K562 (cell line): ENCODE measurements around the gene TMEM50B. TPM values are rescaled to one million over a fixed set of nuclear protein-coding genes. Genes with fewer than 3 reads are reported as not detected.

Source experiments
- ATAC-seq: fragments of 200-7000 bp; cut with Tn5 transposase; 3 replicates; pipeline ENCODE4 v1.9.1; 2020; ENCODE audit warnings: moderate library complexity
- BruUV-seq: library from RNA; stranded (reverse); fragments of 400-500 nt; replicated peaks from 2 replicates; lab custom pipeline; 2021; lab: Mats Ljungman, UMichigan
- CTCF ChIA-PET: fragments of 300-600 bp; formaldehyde crosslinking; extraction: SDS; loops from one replicate; lab custom pipeline; 2021; ENCODE audit warnings: low intra/inter-chr PET ratio; lab: Yijun Ruan, JAX
- POLR2A ChIA-PET: fragments of 300-600, 350-650 bp; sonication (Branson Sonifier 250); formaldehyde crosslinking; extraction: SDS; loops from one replicate; lab custom pipeline; 2021; ENCODE audit warnings: antibody characterized with exemption, inconsistent platforms; lab: Yijun Ruan, JAX
- DNase-seq, 4 experiments: peaks; one replicate each; pipeline versions ENCODE4 v3.0.0 to v3.0.0-alpha.2; 2011 to 2018; ENCODE audit warnings: low spot score in 3 of 4, mixed read lengths in 3 of 4; ENCODE audit errors: extremely low read depth in 1 of 4
- FAIRE-seq: peaks from 2 replicates; lab custom pipeline; 2011; peaks lifted over from hg19 to GRCh38; lab: Jason Lieb, UNC
- H2AFZ ChIP-seq: 2 replicates; pipeline ENCODE4 v1.6.0; 2011; ENCODE audit warnings: low read depth, low read length, control low read depth, inconsistent platforms
- H3K27ac ChIP-seq: fragments of 200-600 bp; 3 replicates; pipeline ENCODE4 v1.8.0; 2011; ENCODE audit warnings: low read depth, mild to moderate bottlenecking, control low read depth, inconsistent platforms, low read length, moderate library complexity, mixed read lengths; ENCODE audit errors: extremely low read depth
- H3K27me3 ChIP-seq, 2 experiments: fragments of 300-600 bp in 1 of 2; 2 replicates in 1 of 2; 3 replicates in 1 of 2; pipeline versions ENCODE4 v1.6.0 to v1.8.0; 2011; ENCODE audit warnings: inconsistent platforms in 2 of 2, low read length in 2 of 2, mild to moderate bottlenecking in 1 of 2, mixed read lengths in 1 of 2, moderate library complexity in 1 of 2; ENCODE audit not compliant: control insufficient read depth in 2 of 2, insufficient read depth in 2 of 2
- H3K36me3 ChIP-seq: fragments of 300-600 bp; 3 replicates; pipeline ENCODE4 v1.8.0; 2011; ENCODE audit warnings: mild to moderate bottlenecking, low read length, inconsistent platforms; ENCODE audit not compliant: control insufficient read depth, insufficient read depth
- H3K4me1 ChIP-seq, 2 experiments: fragments of 200-600 bp in 1 of 2; replicated peaks in 1 of 2; 2 replicates in 1 of 2; 3 replicates in 1 of 2; pipeline versions ENCODE4 v1.5.1 to v1.8.0; 2011; ENCODE audit warnings: inconsistent platforms in 2 of 2, low read length in 2 of 2, mild to moderate bottlenecking in 1 of 2, mixed read lengths in 1 of 2, moderate library complexity in 1 of 2; ENCODE audit not compliant: control insufficient read depth in 2 of 2, insufficient read depth in 2 of 2
- H3K4me2 ChIP-seq: 2 replicates; pipeline ENCODE4 v1.6.1; 2011; ENCODE audit warnings: low read length, control low read depth, inconsistent platforms, mixed read lengths; ENCODE audit not compliant: insufficient read depth
- H3K4me3 ChIP-seq: fragments of 200-600 bp; sonication (generic), shearing (Covaris generic); 2 replicates; pipeline ENCODE4 v1.5.1; 2016; ENCODE audit warnings: control low read depth, inconsistent platforms
- H3K79me2 ChIP-seq: fragments of 200-600 bp; 3 replicates; pipeline ENCODE4 v1.8.0; 2011; ENCODE audit warnings: low read length, inconsistent platforms; ENCODE audit not compliant: control insufficient read depth, insufficient read depth
- H3K9ac ChIP-seq, 2 experiments: 2 replicates each; pipeline versions ENCODE4 v1.6.0 to v1.6.1; 2011; ENCODE audit warnings: low read depth in 2 of 2, low read length in 2 of 2, control low read depth in 1 of 2, inconsistent platforms in 1 of 2, mild to moderate bottlenecking in 1 of 2, mixed read lengths in 1 of 2; ENCODE audit not compliant: insufficient read depth in 1 of 2
- H3K9me1 ChIP-seq: one replicate; pipeline ENCODE4 v1.6.0; 2011; ENCODE audit warnings: inconsistent platforms, mild to moderate bottlenecking, low read length, moderate library complexity; ENCODE audit not compliant: control insufficient read depth, insufficient read depth
- H3K9me3 ChIP-seq: replicated peaks from 2 replicates; pipeline ENCODE4 v1.5.1; 2011; ENCODE audit warnings: low read depth, low read length, inconsistent platforms; ENCODE audit not compliant: control insufficient read depth, insufficient read depth
- H4K20me1 ChIP-seq: replicated peaks from 2 replicates; pipeline ENCODE4 v1.6.1; 2011; ENCODE audit warnings: low read length, inconsistent platforms, mixed read lengths; ENCODE audit not compliant: control insufficient read depth, insufficient read depth
- ARID1B ChIP-seq: fragments of 450-650 bp; IDR thresholded peaks from 2 replicates; pipeline ENCODE4 v1.6.1; 2016; ENCODE audit warnings: antibody characterized with exemption, mild to moderate bottlenecking, inconsistent platforms
- BRF2 ChIP-seq: IDR thresholded peaks from 3 replicates; pipeline ENCODE4 v1.6.1; 2011; ENCODE audit warnings: borderline replicate concordance, mild to moderate bottlenecking; ENCODE audit not compliant: insufficient read length, insufficient read depth
- CHD2 ChIP-seq: IDR thresholded peaks from 2 replicates; pipeline ENCODE4 v1.6.1; 2011; ENCODE audit warnings: low read depth, low read length
- CUX1 ChIP-seq: fragments of 200-800 bp; sonication (Bioruptor generic); IDR thresholded peaks from 2 replicates; pipeline ENCODE4 v1.6.1; 2016; ENCODE audit warnings: missing genetic modification characterization, missing compliant biosample characterization
- ETV1 ChIP-seq: fragments of 450-650 bp; conservative IDR thresholded peaks from 2 replicates; pipeline ENCODE4 v1.6.1; 2016; ENCODE audit warnings: missing genetic modification characterization, control low read depth, low read depth, missing compliant biosample characterization
- FOS ChIP-seq: IDR thresholded peaks from 3 replicates; pipeline ENCODE4 v1.6.1; 2011; ENCODE audit not compliant: insufficient read length; ENCODE audit errors: extremely low read depth
- GTF2A2 ChIP-seq: IDR thresholded peaks from 2 replicates; pipeline ENCODE4 v1.6.1; 2016; ENCODE audit warnings: mild to moderate bottlenecking, missing genetic modification characterization, missing compliant biosample characterization
- LCOR ChIP-seq: sonication (generic); formaldehyde crosslinking; IDR thresholded peaks from 2 replicates; pipeline ENCODE4 v1.8.0; 2022; ENCODE audit warnings: mild to moderate bottlenecking, missing genetic modification reagents
- MED1 ChIP-seq: sonication (generic); formaldehyde crosslinking; IDR thresholded peaks from 2 replicates; pipeline ENCODE4 v1.8.1; 2023; ENCODE audit warnings: missing genetic modification reagents, borderline replicate concordance
- MITF ChIP-seq: IDR thresholded peaks from 2 replicates; pipeline ENCODE4 v1.6.1; 2014; ENCODE audit warnings: antibody characterized with exemption
- PTBP1 ChIP-seq: fragments of 200-400 bp; formaldehyde crosslinking; IDR thresholded peaks from 2 replicates; pipeline ENCODE4 v1.6.1; 2017; ENCODE audit warnings: low read depth, low read length
- SREBF1 ChIP-seq: fragments of 150-350 bp; IDR thresholded peaks from 2 replicates; pipeline ENCODE4 v1.6.1; 2014; ENCODE audit warnings: antibody characterized with exemption, low read depth, low read length, borderline replicate concordance
- TCF3 ChIP-seq: sonication (generic); formaldehyde crosslinking; IDR thresholded peaks from 2 replicates; pipeline ENCODE4 v1.4.0; 2020; ENCODE audit warnings: mild to moderate bottlenecking, missing genetic modification reagents
- ZNF384 ChIP-seq: IDR thresholded peaks from 2 replicates; pipeline ENCODE4 v1.6.1; 2012; ENCODE audit warnings: low read depth, low read length, improper control_type of control experiment
- WGBS: fragments of 100-300 bp; shearing (Covaris generic); methylation state at CpG from one replicate; pipeline ENCODE4 v1.1.6; 2016; ENCODE audit warnings: low coverage, mixed read lengths; ENCODE audit not compliant: insufficient coverage; ENCODE audit errors: missing lambda C conversion rate; 5-methylcytosine and 5-hydroxymethylcytosine counted together
- in situ Hi-C: fragments of 300-500 bp; cut with MboI; formaldehyde crosslinking; loops from 4 replicates; pipeline ENCODE4 v1.15.0; 2018; ENCODE audit warnings: inconsistent platforms, mixed read lengths
- intact Hi-C: fragments of 100-400 bp; cut with micrococcal nuclease; formaldehyde crosslinking; loops from 2 replicates; pipeline ENCODE4 v1.14.2; 2022
- polyA plus RNA-seq, 8 experiments: library from polyadenylated mRNA; depleted of rRNA in 4 of 8; stranded (reverse) in 5 of 8; unstranded in 3 of 8; fragments of >200 nt; fragmentation: Nextera tagmentation in 2 of 8; fragmentation: Illumina TruSeq in 1 of 8; extraction: Ambion mirVana in 2 of 8; extraction: Trizol in 1 of 8; gene quantifications; 2 replicates each; pipeline versions ENCODE4 v1.2.1 to v1.2.3, GENCODE V29; 2011 to 2014; ENCODE audit warnings: inconsistent platforms in 1 of 8, missing spikeins in 1 of 8
- total RNA-seq, 7 experiments: library from RNA; depleted of rRNA in 6 of 7; stranded (reverse); fragments of >200 nt in 6 of 7; fragmentation: Illumina TruSeq in 2 of 7; extraction: Trizol in 2 of 7; gene quantifications; 2 replicates each; pipeline versions ENCODE4 v1.2.1 to v1.2.3, GENCODE V29; 2011 to 2021; ENCODE audit warnings: low replicate concordance in 1 of 7

TMEM50B gene
- total and polyA plus RNA-seq, 9 of the 15 experiments (the other 6 are each of a cell fraction or from before 2014, with no cell fraction given) = 20.5 to 64.6 (median 28.9) TPM

GRCh38 chr21:33452362-33452761 lies 27.4 kb downstream of the TMEM50B start:
- in situ Hi-C loops = no loop called here
- DNase-seq (peak in 1 of 4 experiments; percentile 6), FAIRE-seq (no peak), ATAC-seq (peak; percentile 60)
- Histone ChIP-seq H3K9ac (no peak overlapping the region), H3K4me3 (no peak overlapping the region), H3K4me1 (no peaks in the 10 kb centered on the region), H2AFZ (no peak overlapping the region), H3K79me2 (no peaks in the 10 kb centered on the region), H3K4me2 (no peak overlapping the region), H3K27me3 (no peaks in the 10 kb centered on the region), H3K27ac (no peak overlapping the region), H3K36me3 (peaks cover 40% of the 10 kb centered on the region), H3K9me3 (no peaks in the 10 kb centered on the region), H3K9me1 (no peaks in the 10 kb centered on the region), H4K20me1 (no peaks in the 10 kb centered on the region)
- no peak for TF ChIP-seq MITF
- no peak for TF ChIP-seq MED1
- no peak for TF ChIP-seq ARID1B
- TF ChIP-seq TCF3 (CRISPR knock-in tag) = no peak
- no peak for TF ChIP-seq CUX1 (CRISPR knock-in tag)
- TF ChIP-seq BRF2 = no peak
- no peak for TF ChIP-seq ZNF384
- no peak for TF ChIP-seq FOS
- no peak for TF ChIP-seq SREBF1
- TF ChIP-seq LCOR (CRISPR knock-in tag) = no peak
- TF ChIP-seq PTBP1 = no peak
- no peak for TF ChIP-seq ETV1 (tag)
- TF ChIP-seq CHD2 = no peak
- no peak for TF ChIP-seq GTF2A2 (tag)
- WGBS = 77% methylated on average over 3 of the region's 3 CpGs
- intact Hi-C loops = no loop called here
- BruUV-seq = no TSS peak
- CTCF ChIA-PET = no interaction called here
- POLR2A ChIA-PET = interaction anchor here (0.5 to 1.8 kb wide), 3 partner anchors 8 to 556 kb away, joined by 3 to 6 read pairs (median 4); no protein-coding TSS in a partner anchor
